T-helper 17 cell (primary cell): ENCODE results near the gene CAPN1. TPM values are rescaled to one million over a fixed set of nuclear protein-coding genes. Genes with fewer than 3 reads are reported as not detected.

Experiments used
- ATAC-seq: fragments of 150-1000 bp; cut with Tn5 transposase; 2 replicates; pipeline ENCODE4 v1.10.0; 2021; ENCODE audit warnings: mild to moderate bottlenecking, moderate library complexity
- DNase-seq, 3 donors: peaks; one replicate each; pipeline versions ENCODE4 v3.0.0 to v3.0.0-alpha.2; 2020 to 2021
- H3K9me3 ChIP-seq: one replicate; pipeline ENCODE4 v1.7.0; 2013; ENCODE audit warnings: low read length, mild to moderate bottlenecking; ENCODE audit not compliant: control insufficient read depth, poor library complexity, severe bottlenecking
- H3K27ac Mint-ChIP-seq: one replicate; pipeline ENCODE4 v1.8.0; 2022; ENCODE audit warnings: mild to moderate bottlenecking, moderate library complexity, mixed read lengths
- H3K27me3 Mint-ChIP-seq: one replicate; pipeline ENCODE4 v1.8.0; 2022; ENCODE audit warnings: mixed read lengths
- H3K36me3 Mint-ChIP-seq: one replicate; pipeline ENCODE4 v1.8.0; 2022; ENCODE audit warnings: low read depth, mixed read lengths
- H3K4me1 Mint-ChIP-seq: one replicate; pipeline ENCODE4 v1.8.0; 2022; ENCODE audit warnings: mild to moderate bottlenecking, mixed read lengths
- H3K4me3 Mint-ChIP-seq: one replicate; pipeline ENCODE4 v1.8.0; 2022; ENCODE audit warnings: mild to moderate bottlenecking, moderate library complexity, mixed read lengths
- total RNA-seq, 4 donors: library from RNA in 2 of 4; stranded (reverse) in 2 of 4; gene quantifications; one replicate each; pipeline ENCODE4 v1.2.3 and lab custom pipeline; 2022 to 2026

Gene CAPN1
- total RNA-seq, 2 donors from 2014 or later, result 154 to 190 TPM

DNA sequence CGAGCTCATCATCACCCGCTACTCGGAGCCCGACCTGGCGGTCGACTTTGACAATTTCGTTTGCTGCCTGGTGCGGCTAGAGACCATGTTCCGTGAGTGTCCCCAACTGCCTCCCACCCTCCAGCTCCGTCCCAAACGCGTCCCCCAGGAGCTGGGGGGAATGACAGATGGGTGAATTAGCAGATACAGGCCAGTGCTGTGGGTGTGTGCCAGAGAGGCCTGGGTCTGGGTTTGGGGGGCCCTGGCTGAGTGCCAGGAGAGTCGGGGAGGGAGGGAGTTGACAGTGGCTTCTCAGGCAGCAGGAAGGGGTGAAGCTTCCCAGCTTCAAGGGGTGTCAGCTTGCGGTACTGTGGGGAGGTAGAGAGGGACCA, 28.6 kb downstream of the CAPN1 start:
- DNase-seq (no peak), ATAC-seq (no peak)
- no peaks in the 10 kb centered on the region for H3K9me3 ChIP-seq
- no peaks in the 10 kb centered on the region for H3K27me3 Mint-ChIP-seq
- peaks cover 18% of the 10 kb centered on the region for H3K4me1 Mint-ChIP-seq
- H3K4me3 Mint-ChIP-seq, result no peak overlapping the region
- H3K27ac Mint-ChIP-seq, result no peak overlapping the region
- H3K36me3 Mint-ChIP-seq, result peaks cover 6% of the 10 kb centered on the region

DNA sequence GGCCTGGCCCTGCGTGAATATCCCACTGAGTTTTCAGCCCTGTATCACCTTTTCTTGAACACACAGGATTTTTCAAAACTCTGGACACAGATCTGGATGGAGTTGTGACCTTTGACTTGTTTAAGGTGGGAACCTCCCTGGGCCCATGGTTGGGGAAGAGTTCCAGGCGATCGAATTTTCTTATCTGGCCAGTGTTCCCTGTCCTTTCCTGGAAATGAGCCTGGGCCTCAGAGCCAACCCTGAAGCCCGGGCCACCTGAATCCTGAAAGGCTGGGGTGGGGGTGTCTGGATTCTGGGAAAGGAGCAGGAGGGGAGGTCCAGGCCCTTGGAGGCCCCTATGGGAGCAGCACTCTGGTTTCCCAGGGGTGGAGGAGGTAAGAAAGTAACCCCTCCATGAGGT, 29.0 kb downstream of the CAPN1 start:
- Mint-ChIP-seq H3K4me3 (no peak overlapping the region), H3K4me1 (peaks cover 21% of the 10 kb centered on the region), H3K36me3 (peaks cover 6% of the 10 kb centered on the region), H3K27ac (no peak overlapping the region), H3K27me3 (no peaks in the 10 kb centered on the region)
- DNase-seq (no peak), ATAC-seq (no peak)
- no peaks in the 10 kb centered on the region for H3K9me3 ChIP-seq

DNA sequence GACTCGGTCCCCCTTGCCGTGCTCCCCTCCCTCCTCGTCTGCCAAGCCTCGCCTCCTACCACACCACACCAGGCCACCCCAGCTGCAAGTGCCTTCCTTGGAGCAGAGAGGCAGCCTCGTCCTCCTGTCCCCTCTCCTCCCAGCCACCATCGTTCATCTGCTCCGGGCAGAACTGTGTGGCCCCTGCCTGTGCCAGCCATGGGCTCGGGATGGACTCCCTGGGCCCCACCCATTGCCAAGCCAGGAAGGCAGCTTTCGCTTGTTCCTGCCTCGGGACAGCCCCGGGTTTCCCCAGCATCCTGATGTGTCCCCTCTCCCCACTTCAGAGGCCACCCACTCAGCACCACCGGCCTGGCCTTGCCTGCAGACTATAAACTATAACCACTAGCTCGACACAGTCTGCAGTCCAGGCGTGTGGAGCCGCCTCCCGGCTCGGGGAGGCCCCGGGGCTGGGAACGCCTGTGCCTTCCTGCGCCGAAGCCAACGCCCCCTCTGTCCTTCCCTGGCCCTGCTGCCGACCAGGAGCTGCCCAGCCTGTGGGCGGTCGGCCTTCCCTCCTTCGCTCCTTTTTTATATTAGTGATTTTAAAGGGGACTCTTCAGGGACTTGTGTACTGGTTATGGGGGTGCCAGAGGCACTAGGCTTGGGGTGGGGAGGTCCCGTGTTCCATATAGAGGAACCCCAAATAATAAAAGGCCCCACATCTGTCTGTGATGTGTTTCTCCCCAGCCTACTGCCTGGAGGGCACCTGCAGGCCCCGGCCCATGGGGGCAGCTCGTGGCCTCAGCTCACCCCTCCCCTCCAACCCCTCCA, 29.8 kb downstream of the CAPN1 start:
- peak overlapping the region; percentile 11 for H3K27ac Mint-ChIP-seq
- ATAC-seq (no peak), DNase-seq (no peak)
- H3K4me1 Mint-ChIP-seq, result peaks cover 21% of the 10 kb centered on the region
- no peak overlapping the region for H3K4me3 Mint-ChIP-seq
- no peaks in the 10 kb centered on the region for H3K27me3 Mint-ChIP-seq
- no peaks in the 10 kb centered on the region for H3K9me3 ChIP-seq
- H3K36me3 Mint-ChIP-seq, result peaks cover 6% of the 10 kb centered on the region

DNA sequence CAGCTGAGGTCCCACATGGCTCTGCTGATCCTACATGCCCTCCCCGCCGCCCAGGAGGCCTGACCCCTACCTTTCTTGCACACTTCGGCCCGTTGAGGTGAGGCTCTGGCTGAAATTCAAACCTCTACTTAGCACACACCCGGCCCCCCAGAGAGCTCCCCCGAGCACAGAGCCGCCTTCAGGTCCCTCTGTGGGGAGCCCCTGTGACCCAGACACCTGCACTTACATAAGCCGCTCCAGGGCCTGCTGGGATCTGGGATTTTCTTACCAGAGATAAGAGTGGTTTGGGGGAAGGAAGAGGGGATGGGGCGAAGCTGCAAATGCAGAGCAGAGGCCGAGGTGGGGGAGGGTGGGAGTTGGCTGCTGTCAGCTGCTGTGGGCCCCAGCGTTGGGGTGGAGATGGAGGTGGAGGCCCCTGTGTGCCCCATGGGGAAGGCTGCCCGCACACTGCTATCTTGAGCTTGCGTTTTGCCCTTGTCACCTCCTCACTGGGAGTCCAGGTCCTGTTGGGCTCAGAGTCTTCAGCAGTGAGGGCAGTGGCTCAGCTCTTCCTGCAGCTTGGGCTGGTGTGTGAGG, 30.6 kb downstream of the CAPN1 start:
- no peak overlapping the region for H3K4me3 Mint-ChIP-seq
- peaks cover 21% of the 10 kb centered on the region for H3K4me1 Mint-ChIP-seq
- peak overlapping the region; percentile 34 for H3K27ac Mint-ChIP-seq
- H3K36me3 Mint-ChIP-seq, result peaks cover 4% of the 10 kb centered on the region
- no peaks in the 10 kb centered on the region for H3K27me3 Mint-ChIP-seq
- no peak for DNase-seq
- H3K9me3 ChIP-seq, result no peaks in the 10 kb centered on the region
- no peak for ATAC-seq

DNA sequence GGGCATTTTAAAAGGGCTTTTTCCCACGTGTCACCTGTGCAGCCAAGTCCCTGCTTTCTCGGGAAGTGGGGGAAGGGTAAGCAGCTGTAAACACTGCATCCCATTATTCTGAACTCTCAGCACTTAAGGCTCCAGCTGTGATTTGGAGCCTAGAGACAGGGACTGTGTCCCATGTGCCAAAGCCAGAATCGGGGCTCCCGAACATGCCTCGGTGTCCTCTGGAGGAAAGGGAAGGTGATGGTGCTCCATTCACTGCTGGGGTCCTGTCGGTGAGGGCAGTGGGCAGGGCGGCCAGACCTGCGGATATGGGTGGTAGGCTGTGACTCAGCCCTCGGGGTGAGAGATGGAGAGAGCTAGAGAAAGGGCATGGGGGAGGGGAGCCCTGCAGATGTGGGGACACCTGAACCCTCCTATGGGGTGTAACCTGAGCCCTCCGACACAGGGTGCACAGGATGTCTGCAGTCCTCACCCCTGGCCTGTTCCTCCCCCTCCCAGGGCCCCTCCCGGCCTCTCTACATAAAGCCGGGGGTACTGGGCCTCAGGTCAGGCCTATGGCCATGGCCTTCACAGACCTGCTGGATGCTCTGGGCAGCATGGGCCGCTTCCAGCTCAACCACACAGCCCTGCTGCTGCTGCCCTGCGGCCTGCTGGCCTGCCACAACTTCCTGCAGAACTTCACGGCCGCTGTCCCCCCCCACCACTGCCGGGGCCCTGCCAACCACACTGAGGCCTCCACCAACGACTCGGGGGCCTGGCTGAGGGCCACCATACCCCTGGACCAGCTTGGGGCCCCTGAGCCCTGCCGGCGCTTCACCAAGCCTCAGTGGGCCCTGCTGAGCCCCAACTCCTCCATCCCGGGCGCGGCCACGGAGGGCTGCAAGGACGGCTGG, 31.8 kb downstream of the CAPN1 start:
- DNase-seq (no peak), ATAC-seq (peak; percentile 20)
- peaks cover 21% of the 10 kb centered on the region for H3K4me1 Mint-ChIP-seq
- H3K36me3 Mint-ChIP-seq, result peaks cover 4% of the 10 kb centered on the region
- peak overlapping the region; percentile 34 for H3K27ac Mint-ChIP-seq
- H3K4me3 Mint-ChIP-seq, result no peak overlapping the region
- H3K9me3 ChIP-seq, result no peaks in the 10 kb centered on the region
- no peaks in the 10 kb centered on the region for H3K27me3 Mint-ChIP-seq

DNA sequence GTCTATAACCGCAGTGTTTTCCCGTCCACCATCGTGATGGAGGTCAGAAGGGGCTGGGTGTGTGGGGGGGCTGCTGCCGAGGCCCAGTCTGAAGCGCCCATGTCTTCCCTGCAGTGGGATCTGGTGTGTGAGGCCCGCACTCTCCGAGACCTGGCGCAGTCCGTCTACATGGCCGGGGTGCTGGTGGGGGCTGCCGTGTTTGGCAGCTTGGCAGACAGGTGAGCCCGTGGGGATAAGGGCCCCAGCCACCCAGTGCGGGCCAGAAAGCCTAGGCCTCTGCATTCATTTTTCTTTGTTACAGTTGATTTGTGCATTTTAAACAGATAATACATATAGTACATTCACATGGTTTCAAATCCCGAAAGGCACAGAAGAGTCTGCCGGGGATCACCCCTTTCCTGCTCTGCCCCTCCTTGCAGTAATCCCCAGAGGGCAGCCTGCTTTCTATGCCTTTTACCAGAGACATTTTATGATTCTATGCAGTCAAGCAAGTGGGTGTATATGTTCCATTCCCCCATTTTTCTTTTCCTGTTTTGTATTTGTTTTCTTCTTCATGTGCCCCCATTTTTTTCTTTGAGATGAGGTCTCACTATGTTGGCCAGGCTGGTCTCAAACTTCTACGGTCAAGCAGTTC, 32.6 kb downstream of the CAPN1 start:
- ATAC-seq (no peak), DNase-seq (no peak)
- H3K27me3 Mint-ChIP-seq, result no peaks in the 10 kb centered on the region
- no peak overlapping the region for H3K27ac Mint-ChIP-seq
- H3K36me3 Mint-ChIP-seq, result no peaks in the 10 kb centered on the region
- H3K4me1 Mint-ChIP-seq, result peaks cover 22% of the 10 kb centered on the region
- no peaks in the 10 kb centered on the region for H3K9me3 ChIP-seq
- H3K4me3 Mint-ChIP-seq, result no peak overlapping the region

DNA sequence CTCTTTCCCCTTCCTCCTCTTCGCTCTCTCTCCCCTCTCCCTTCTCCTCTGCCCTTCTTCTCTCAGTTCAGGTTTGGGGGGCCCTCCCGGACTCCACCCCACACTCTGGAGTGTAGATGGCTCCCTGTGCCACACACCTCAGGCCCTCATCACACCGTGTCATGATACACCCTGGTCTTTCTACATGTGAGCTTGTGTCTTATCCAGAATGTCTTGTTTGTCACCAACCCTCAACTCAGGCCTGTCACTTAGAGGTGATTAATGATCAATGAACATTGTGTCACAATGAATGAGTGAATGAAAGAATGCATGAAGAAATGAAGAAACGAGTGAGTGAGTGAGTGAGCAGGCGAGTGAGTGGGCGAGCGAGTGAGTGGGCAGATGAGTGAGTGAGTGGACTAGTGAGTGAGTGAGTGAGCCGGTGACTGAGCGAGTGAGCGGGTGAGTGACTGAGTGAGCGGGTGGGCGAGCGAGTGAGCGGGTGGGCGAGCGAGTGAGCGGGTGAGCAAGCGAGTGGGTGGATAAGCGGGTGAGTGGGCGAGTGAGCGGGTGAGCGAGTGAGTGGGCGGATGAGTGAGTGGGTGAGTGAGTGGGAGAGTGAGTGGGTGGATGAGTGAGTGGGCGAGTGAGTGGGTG, 33.8 kb downstream of the CAPN1 start:
- no peak for DNase-seq
- H3K9me3 ChIP-seq, result no peaks in the 10 kb centered on the region
- Mint-ChIP-seq H3K4me3 (no peak overlapping the region), H3K4me1 (peaks cover 26% of the 10 kb centered on the region), H3K27ac (no peak overlapping the region), H3K27me3 (no peaks in the 10 kb centered on the region), H3K36me3 (no peaks in the 10 kb centered on the region)
- ATAC-seq, result no peak

DNA sequence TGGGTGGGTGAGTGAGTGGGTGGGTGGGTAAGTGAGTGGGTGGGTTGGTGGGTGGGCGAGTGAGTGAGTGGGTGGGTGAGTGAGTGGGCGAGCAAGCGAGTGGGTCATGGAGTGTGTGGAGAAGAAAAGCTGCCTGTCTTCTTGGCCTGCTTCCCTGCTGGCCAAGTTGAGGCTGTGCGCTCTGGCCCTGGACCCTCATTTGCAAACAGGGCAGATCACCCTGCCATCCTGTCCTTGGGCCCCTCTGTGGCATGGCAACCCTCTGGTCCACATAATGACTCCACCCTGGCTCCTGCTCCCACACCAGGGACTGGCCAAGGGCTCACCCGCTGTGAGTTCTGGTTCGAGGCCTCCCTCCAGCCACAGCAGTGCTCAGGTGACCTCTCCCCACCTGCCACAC, 35.1 kb downstream of the CAPN1 start:
- Mint-ChIP-seq H3K4me1 (peaks cover 26% of the 10 kb centered on the region), H3K27me3 (no peaks in the 10 kb centered on the region), H3K27ac (no peak overlapping the region), H3K4me3 (no peak overlapping the region), H3K36me3 (no peaks in the 10 kb centered on the region)
- no peaks in the 10 kb centered on the region for H3K9me3 ChIP-seq
- ATAC-seq (no peak), DNase-seq (no peak)

DNA sequence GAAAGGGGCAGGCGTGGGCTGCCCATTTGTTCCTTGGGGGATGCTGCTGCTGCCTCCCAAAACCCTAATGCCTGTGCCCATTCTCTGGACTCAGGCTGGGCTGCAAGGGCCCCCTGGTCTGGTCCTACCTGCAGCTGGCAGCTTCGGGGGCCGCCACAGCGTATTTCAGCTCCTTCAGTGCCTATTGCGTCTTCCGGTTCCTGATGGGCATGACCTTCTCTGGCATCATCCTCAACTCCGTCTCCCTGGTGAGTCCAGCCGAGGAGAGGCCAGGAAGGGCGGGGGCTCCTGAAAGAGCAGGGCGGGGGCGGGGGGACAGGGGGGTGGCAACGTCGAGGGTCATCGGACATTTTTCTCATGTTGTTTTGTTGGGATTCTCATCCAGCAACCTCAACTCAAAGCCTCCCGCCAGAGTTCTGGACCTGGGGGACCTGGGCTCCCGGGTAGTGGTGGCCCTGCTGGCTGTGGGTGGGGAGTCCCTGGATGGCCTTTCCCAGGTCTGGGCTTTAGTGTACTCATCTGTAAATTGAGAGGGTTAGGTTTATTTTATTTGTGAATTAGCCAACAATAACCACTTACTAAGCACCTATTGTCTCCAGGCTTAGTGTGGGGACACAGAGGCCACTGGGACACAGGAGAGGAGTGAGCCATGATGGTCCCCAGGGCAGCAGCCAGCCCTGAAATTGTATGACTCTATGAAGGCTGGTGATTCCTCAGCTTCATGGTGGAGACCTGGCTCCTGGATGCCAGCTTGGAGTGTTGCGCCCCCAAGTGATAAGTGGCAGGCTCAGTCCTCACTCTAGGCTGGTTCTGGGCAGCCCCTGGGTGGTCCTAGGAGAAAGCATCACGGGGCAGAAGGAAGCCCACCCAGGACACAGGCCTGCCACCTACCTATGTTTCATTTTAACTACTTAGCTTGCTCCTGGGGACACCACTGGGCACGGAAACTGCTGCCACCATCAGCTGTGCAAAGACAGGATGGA, 36.0 kb downstream of the CAPN1 start:
- no peaks in the 10 kb centered on the region for H3K36me3 Mint-ChIP-seq
- H3K9me3 ChIP-seq, result no peaks in the 10 kb centered on the region
- DNase-seq, result no peak
- ATAC-seq, result no peak
- no peaks in the 10 kb centered on the region for H3K27me3 Mint-ChIP-seq
- peaks cover 25% of the 10 kb centered on the region for H3K4me1 Mint-ChIP-seq
- no peak overlapping the region for H3K27ac Mint-ChIP-seq
- no peak overlapping the region for H3K4me3 Mint-ChIP-seq

DNA sequence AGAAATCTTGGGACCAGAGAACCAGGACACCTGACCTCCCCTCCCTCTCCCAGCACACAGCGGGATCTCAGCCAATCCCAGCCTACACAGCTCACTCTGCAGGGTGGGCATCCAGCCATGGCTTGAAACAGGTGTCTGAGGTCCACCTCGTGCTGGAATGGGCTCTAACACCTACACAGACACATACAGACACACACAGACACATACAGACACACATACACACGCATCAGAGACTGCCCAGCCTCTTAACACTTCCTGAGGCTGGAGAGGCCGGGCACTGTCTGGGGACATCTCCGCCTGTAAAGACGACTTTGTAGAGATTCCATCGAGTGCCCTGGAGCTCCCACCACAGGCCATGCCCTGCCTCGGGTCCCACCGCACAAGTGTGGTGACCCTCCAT, 36.7 kb downstream of the CAPN1 start:
- no peaks in the 10 kb centered on the region for H3K9me3 ChIP-seq
- Mint-ChIP-seq H3K36me3 (no peaks in the 10 kb centered on the region), H3K4me3 (no peak overlapping the region), H3K27me3 (peaks cover 4% of the 10 kb centered on the region), H3K4me1 (peaks cover 19% of the 10 kb centered on the region), H3K27ac (no peak overlapping the region)
- ATAC-seq, result no peak
- DNase-seq, result no peak

DNA sequence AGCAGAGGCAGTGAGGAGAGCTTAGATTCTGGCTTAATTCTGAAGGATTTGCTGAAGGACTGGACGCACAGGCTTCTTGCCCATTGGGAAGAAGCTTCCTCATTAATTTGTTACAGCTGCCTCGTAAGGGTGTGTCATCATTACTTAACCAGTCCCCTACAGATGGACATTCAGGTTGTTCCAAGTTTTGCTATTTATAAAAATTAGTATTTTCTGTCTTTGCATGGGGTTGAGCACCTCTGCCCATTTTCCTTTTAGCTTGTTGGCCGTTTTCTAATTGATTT, 38.1 kb downstream of the CAPN1 start:
- H3K9me3 ChIP-seq, result no peaks in the 10 kb centered on the region
- ATAC-seq (no peak), DNase-seq (no peak)
- H3K4me1 Mint-ChIP-seq, result peaks cover 15% of the 10 kb centered on the region
- H3K27ac Mint-ChIP-seq, result no peak overlapping the region
- H3K36me3 Mint-ChIP-seq, result no peaks in the 10 kb centered on the region
- no peak overlapping the region for H3K4me3 Mint-ChIP-seq
- peaks cover 12% of the 10 kb centered on the region for H3K27me3 Mint-ChIP-seq

DNA sequence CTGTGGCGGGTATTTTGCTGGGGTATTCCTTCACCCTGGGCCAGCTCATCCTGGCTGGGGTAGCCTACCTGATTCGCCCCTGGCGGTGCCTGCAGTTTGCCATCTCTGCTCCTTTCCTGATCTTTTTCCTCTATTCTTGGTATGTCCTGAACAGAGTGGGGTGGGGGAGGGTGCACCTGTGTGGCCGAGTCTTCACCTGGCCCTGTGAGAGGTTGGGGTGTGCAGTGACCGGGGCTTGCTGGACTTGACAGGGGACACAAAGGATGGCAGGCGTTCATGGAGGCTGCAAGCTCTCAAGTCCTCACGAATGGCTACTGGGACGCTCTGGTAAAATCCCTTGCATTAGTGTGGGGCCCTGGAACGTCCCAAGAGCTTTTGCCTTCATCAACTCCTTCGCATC, 39.3 kb downstream of the CAPN1 start:
- no peak for ATAC-seq
- H3K27me3 Mint-ChIP-seq, result peaks cover 24% of the 10 kb centered on the region
- no peaks in the 10 kb centered on the region for H3K9me3 ChIP-seq
- peak overlapping the region; percentile 27 for H3K27ac Mint-ChIP-seq
- no peak for DNase-seq
- H3K4me1 Mint-ChIP-seq, result peaks cover 17% of the 10 kb centered on the region
- H3K4me3 Mint-ChIP-seq, result no peak overlapping the region
- no peaks in the 10 kb centered on the region for H3K36me3 Mint-ChIP-seq
